Inflammatory macrophage treated with lipopolysaccharide for 1 hour (primary cell): ENCODE measurements around the gene SH2D1B.

Experiments used
- DNase-seq, 2 donors: peaks; one replicate each; pipeline ENCODE4 v3.0.0-alpha.2; 2020 to 2022

SH2D1B gene

DNA sequence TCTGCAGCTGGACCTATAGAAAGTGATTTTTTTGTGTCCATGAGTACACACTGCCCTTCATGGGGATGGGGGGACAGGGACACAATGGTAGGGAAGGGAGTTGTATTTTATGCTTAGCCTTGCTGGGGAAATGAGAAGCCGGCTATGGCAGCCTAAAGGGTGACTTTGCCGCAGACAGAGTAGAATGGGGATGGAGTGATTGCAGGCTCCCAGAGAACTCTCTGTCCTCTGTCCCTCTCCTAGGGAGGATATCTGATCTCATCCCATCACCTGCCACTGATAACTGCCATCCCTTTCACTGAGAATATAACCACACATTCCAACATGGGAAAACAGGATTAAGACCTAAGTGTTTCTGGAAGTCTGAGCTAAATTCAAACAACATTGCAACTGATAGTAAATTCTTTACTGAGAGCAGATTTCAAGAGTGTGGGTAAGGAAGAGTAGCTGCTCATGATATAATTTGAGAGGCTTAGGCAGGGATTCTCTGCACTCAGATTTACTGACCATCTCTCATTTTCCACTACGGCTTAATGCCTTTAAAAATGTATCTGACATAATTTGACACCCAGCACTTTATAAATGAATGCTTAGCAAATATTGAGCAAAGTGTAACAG is 13.9 kb downstream of the SH2D1B start:
- DNase-seq: no peak

DNA sequence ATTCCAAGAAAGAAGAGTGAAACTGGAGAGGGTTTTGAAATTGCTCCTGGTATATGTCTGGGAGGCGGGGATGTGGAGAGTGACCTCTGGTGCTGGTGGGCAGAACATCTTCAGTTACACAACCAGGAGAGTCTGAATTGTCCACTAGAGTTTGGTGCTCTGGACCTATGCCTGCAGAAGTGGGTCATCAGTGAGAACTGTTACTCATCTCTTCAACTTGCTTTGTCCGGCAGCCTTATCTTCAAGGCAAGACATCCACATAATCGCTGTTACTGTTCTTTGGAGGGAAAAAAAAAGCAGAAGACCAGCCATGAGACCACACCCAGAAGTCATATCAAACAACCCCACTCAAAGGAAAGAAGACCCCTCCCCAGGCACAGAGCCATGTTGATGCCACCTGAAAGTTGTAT is 14.9 kb downstream of the SH2D1B start:
- no peak for DNase-seq

DNA sequence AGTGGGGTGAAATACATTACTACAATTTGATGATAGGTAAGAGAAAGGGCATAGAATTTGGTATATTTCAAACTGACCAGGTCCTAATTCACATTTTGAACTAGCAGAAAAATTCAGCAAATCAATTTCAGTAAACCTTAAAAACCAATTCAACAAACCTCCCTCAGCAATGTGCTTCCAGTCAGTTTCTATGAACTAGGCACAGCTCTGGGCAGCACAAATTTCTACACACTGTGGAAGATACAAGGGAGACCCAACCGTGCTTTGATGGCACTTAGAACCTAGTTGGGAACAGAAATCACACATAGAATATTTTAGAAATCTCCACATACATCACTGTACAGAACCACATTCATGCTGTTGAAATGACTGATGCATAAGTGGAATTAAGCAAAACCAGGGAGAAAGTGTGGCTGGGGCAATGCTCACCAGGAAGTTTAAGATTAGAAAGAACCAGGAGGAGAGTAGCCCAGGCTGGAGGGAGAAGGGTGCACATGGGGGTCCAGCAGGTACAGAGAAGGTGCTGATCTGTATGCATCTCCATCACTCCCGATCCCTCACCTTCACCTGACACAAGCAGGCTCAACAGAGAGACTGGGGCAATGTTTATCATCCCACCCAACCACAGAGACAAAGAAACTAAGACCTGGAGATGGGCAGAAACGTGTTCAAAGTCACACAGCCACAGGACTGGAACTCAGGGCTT is 15.6 kb downstream of the SH2D1B start:
- no peak for DNase-seq

DNA sequence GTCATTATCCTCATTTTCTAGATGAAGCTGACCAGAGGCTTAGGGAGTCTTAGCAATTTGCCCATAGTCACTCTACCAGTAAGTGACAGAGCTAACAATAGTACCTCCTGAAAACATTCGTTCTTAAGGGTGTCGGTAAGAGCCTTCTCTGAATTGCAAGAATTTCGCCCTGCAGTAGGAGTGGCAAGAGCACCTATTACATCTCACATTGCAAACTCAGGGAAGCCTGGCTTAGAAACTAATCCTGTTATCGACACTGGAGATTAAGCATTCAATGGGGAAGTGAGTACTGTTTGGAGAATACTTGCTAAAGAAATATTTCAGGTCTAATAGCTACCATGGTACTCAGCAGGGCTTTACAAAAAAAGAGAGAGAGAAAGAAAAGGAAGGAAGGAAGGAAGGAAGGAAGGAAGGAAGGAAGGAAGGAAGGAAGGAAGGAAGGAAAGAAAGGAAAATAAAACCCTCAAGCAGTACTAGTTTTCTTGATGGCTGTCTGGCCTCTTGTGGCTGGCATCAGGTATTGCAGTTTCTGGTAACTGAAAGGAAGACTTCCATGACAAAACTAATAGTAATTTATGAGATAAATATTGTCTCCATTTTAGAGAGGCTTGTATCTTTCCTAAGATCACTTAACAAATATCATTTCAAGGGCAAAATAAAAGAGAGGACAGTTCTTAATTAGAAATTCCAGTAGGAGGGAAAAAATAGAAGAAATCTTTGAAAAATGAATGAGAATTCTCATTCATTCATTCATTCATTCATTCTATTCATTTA is 20.0 kb downstream of the SH2D1B start:
- DNase-seq: peak in 1 of 2 donors; percentile 54

DNA sequence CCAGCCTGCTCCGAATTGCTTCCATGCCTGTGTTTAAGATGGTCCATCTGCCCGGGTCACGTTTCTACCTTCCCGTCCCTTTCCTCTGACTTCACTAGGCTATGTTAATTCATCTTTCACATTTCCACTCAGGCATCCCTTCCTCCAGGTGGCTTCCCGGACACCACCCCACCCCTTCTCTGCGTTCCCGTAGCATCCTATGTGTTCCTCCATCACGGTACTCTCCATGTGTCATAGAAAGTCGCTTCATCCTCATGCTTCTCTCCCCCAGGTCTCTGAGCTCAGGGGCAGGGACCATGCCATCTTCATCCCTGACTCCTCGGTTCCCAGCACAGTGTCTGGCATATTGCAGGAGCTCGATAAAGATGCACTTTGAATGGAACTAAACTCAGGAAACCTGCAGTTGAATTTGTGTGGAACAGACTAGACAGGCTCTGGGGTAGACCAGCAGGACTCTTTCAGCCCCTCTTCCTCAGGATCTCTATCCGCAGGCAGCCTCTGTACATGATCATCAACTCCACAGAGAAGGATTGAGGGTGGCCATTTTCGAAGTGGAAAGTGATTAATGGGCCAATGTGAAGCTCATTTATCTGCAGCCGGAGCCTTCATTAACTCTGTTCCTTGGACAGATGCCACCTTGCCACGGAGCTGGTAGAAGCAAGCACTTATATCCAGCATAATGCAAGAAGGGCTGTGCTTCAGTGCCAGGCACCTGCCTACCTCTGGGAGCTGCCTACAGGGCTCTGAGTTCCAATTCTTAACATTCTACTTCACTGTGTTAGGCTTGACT is 21.3 kb downstream of the SH2D1B start:
- no peak for DNase-seq

DNA sequence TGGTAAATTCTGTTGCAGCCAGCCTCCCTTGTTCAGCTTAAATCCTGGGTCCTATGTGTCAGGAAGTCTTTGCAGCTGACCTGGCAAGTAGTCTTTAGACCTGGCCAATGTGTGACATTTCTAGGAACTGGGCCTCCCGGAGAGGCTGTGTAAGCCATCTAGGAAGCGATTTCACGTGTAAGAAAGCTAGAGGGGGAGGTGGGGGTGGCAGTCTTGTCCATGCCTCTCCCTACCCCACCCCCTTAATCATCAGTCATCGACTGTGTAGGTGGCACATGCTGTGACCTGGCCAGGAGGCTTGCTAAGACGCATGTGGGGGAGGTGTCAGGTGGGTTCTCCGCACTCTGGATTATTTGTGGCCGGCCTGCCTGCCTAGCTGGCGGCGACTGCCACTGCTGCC is 22.0 kb downstream of the SH2D1B start:
- DNase-seq: no peak

DNA sequence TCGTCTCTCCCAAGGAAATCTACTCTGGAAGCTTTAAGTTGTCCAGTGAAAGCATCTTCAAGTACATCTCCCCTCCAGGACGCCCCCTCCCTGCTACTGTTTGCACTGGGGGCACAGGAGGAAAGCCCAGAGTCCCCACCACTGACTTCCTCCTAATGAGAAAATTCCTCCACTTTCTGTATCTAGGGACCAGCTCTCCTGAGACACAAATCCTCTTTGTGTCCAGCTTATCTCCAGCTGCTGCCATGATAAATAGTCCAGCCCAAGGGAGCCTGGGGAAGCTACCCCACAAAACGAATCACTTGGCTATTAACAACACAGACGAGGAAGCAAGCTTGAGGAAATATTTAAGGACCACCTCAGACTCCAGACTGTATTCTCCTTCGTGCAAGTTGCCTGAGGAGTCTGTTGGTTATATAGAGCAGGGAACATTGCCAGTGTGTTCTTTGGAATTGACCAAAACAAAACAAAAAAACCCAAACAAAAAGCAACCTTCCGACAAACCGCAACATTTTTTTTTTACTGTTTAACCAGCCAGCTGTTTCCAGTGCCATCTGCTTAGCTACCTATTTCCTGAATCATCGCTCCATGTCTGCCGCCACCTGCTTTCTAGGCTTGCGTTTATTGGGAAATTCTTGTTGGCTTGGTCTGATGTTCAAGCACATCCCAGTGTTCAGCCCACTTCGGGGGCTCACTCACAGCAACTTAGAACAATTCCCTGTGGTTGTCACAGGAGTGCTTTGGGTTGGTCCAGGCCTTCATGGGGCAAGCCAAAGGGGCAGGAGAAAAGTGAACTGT is 22.7 kb downstream of the SH2D1B start:
- DNase-seq: no peak

DNA sequence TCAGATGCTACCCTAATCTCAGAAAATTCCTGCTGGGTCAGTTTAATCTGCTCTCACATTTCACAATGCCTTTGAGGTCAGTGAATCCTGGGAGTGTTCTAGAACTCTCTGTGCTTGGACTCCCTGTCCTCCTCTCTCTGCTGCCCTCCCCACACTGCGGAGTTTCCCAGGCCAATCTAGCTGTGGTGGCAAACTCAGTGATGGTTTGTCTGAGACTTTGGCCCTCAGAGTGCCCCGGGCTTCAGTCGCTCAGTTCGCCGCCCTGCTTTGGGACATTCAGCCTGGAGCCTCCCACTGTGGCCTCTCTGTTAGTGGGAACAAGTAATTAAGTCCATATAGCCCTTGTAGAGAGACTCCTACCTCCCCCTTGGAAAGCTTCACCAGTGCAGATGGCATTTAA is 23.3 kb downstream of the SH2D1B start:
- no peak for DNase-seq

DNA sequence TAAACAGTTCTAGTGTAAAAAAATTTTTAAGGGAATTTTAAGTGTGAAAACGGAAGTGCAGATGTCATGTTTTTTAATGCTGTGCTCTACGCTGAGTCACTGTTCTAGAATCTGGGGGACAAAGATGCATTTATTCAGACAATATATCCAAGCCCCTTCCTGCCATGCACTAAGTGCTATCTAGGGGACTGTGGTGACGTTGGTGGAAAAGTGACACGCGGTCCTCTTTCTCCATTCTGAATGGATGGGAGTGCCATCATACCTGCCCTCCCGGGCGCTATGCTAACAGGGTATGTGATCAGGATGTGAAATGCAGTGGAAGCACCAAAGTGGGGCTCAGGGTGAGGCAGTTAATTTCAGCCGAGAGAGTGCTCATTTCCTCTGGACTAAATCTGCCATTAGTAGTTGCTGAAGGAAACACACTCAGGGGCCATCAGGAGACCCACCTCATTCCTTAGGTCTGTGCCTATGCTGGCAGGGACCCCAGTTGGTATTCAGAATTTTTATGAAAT is 23.8 kb downstream of the SH2D1B start:
- no peak for DNase-seq

DNA sequence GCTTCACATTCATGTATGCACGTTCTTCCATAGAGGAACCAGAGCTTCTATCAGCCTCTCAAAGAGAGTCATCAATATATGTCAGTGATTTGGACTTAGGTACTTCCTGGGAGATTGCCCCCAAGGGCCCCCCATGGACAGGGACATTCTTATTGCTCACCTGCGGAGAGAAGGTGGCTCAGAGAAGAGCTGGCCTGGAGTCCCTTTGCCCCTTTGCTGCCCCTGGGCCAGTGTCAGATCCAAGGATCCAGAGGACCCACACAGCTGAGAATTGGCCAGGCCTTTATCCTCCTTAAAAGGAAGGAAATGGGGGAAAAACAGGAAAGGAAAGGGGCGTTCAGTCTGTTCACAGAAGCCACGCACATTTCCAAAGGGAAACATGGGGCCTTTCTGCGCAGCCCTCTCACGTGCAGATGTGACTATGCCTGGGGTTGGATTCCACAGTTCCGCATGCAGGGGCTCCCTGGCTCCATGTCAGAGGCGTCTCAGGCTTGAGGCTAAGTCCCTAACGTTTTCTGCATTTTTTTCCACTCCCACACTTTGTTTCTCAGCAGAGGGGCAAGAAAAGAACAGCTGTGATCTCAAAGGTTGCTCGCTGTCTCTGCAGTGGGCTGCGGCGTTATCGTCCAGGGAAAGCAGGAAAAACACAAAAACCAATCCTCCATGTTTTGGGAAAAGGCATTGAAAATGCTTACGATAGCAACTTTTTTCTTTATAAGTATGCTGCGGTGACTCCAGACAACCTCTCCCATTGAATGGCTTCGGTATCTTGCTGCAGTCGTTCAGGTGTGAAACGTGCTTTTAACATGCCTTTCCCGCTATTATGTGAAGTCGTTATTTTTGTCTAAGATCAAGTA is 24.5 kb downstream of the SH2D1B start:
- DNase-seq: no peak

DNA sequence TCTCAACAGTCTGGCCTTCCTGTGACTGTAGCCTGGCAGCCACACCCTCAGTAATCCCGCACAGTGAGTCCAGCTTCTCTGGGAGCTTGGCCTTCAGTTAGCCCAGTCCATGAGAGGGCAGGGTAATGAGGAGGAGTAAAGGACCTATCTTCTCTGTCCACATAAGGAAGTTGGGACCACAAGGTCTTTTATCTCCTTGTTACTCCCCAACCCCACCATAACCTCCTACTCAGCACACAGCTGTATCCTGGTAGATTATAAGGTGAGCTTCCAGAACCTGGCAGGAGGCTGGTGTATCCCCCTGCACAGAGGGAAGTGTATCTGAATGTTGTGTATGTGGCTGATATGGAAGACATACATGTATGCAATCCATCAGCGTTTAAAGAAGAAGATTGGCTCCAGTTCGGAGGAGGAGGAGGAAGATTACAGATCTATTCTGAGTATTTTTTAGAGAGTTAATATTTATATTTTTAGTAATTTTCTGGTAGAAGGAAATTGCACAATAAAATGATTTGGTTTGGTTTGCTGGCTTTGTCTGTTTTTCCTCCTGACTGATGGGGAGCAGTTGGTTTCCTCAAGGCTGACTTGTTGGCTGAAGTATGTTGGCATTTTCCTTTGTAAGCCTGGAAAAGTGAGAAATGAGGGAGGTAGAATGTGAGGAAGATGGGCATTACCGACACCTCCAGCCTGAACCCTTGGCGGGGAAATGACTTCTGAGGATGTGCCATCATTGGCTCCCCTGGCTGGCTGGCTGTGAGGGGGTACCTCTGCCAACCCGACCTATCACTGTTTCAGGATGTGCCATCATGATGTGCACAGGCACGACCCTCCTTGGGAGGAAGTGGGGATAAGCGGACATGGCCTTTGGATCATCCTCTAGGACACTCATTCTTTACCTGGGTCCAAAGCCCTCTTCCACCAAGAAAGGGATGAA is 25.4 kb downstream of the SH2D1B start:
- DNase-seq: no peak

DNA sequence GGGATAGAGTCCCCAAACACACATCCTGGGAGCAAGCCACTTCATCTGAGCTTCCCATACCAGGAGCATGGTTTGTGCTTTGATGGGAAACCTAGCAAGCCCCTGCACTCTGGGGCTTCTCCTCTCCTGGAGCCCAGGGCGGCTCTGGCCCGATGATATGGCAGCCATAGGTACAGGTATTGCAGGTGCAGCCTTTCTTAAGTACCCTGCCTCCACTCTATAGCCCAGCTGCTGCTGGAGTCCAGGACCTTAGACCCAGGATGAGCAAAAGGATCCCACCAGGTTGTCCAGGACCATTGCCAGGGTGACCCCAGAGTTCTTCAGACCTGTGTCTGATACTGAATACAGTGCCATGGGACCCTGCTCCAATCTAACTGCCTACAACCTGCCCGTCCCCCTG is 26.2 kb downstream of the SH2D1B start:
- DNase-seq: no peak

DNA sequence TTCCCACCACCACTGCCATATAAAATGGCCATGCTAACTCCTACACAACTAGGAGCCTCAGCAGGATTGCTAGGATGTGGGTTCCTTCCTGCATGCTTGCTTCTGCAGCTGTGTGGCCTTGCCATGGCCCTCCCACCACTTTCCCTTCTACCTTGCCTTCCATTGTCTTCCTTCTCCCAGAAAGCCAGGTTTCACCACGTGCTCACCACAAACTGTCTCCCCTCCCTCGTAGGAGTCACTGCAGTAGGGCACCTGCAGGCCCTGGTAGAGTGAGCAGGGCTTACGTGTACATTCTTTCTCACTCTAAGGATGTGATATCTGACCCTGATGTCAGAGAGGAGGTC is 26.7 kb downstream of the SH2D1B start:
- no peak for DNase-seq

DNA sequence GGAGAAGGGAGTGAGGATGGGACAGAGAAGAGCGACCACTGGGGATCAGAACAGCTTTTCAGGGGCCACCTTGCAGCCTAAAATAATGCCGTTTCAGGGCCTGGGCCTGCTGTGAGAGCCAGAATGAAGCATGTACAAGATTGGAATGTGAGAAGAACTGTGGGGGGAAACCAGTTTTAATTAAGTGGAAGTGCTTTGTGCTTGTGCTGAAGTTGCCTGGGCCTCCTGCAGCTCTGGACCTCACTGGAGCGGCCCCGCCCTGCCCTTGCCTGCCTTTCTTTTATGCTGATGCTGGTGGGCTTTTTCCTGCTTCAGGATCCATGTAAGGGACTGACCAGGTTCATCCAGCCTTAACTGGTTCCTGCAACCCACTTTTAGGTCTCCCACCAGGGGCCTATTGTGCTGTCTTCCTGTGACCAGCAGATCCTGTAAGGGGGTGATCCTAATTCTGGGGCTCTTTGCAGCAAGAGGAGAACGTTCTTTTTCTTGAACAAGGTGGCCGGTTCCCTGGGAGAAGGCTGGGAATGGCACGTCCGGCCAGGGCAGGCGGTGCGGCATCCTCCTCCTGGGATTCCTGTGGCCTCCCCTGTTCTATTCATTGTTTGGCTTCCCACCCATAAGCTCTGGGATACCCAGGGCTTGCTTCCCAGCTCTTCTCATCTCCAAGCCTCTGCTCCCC is 27.2 kb downstream of the SH2D1B start:
- DNase-seq: no peak

DNA sequence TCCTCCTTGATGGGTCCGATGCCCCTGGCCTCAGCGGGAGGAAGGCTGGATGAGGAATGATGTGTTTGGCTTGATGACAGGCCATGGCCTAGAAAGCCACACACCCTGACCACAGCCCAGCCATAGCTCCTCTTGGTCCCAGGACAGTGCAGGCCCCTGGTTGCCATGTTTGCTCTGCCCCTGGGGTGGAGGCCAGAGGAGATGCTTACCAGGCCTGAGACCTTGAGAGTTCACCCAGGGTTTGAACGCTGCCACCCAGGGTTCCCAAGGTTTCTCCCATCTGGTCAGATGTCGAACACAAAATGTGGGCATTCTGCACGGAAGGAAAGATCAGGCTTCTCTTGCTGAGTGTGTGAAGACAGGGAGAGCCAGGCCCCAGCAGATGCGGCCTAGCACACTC is 27.8 kb downstream of the SH2D1B start:
- DNase-seq: no peak

DNA sequence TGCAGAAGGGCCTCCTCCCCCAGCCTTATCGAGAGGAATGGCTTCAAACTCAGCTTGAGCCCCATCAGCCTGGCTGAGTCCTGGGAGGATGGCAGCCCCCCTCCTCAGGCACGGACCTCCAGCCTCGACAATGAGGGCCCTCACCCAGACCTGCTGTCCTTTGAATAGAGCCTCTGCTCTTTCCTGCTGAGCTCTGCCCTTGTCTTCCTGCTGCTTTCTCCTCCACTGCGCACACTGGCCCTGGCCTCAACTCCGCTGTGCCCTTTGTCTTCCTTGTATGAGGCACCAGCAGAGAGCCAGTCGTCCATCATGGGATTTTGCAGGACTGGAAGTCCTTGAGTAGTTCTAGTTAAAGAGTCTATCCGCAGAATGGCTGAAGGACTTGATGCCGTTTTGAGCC is 28.4 kb downstream of the SH2D1B start:
- no peak for DNase-seq

DNA sequence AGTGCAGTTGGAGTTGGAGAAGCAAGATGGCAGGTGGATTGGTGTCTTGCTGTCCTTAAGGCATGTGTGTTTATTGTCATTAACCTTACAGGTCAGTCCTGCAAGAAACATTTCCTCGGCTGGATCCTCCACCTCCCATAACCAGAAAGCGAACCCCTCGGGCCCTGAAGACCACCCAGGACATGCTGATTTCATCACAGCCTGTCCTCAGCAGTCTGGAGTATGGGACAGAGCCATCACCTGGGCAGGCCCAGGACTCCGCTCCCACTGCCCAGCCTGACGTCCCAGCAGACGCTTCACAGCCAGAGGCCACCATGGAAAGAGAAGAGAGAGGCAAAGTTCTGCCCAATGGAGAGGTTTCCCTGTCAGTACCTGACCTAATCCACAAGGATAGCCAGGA is 28.8 kb downstream of the SH2D1B start:
- DNase-seq: no peak

DNA sequence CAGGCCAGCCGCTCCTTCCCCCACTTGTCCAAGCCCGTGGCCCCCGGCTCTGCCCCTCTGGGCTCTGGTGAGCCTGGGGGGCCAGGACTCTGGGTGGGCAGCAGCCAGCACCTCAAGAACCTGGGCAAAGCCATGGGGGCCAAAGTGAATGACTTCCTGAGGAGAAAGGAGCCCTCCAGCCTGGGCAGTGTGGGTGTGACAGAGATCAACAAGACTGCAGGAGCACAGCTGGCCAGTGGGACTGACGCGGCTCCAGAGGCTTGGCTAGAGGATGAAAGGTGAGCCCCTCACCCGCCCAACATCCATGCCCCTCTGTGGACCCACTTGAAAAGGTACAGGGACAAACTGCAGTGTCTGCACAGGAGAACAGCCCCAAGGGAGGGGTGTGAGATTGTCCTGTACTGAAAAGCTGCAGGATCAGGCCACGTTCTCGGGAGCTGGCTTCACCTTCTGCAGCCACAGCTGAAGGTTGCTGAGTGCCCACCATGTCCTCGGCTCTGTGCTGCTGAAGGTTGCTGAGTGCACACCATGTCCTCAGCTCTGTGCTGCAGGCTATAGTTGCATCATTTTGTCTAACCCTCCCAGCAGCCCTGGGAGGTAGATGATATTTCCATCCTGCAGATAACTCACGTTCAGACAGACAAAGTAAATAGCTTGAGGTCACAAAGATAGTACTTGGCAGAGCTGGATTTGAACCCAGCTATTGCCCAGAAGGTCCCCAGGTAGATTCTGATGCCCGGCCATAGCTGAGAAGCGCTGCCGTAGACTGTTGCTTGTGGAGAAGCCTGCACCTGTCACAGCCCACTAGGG is 29.8 kb downstream of the SH2D1B start:
- no peak for DNase-seq

DNA sequence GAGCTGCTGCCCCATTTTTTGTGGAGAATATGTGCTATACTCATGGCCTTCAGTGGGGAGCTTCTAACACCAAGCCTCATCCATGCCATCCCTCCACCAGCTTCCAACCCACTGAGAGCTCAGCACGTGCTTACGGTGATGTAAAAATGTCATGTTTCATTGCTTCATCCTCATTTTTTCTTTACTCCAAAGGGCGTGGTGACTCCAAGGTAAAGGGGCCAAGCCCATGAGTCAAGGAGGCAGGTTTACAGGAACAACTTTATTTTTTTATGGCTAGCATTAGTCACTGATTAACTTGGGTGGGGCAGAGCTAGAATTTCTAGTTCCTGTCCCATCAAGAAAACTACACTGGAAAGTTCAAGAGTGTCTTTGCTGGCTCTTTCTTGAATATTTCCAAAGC is 30.6 kb downstream of the SH2D1B start, which contains the start of gene C1orf226:
Gene C1orf226, plus strand, starts transcription at position 346 of the 400 bp plus-strand sequence. CDS start 174 bp downstream, outside the sequence.
- no peak for DNase-seq
